H9 (cell line): ENCODE data around the gene FAM204A. TPM values are rescaled to one million over a fixed set of nuclear protein-coding genes. Genes with fewer than 3 reads are reported as not detected.

Experiments used
- DNase-seq: peaks from one replicate; pipeline ENCODE4 v3.0.0-alpha.2; 2017
- H2AFZ ChIP-seq: one replicate; pipeline ENCODE4 v1.6.1; 2013; ENCODE audit warnings: mild to moderate bottlenecking, low read length, control low read depth, moderate library complexity
- H2AK5ac ChIP-seq: 2 replicates; pipeline ENCODE4 v1.6.1; 2013; ENCODE audit warnings: low read length, control low read depth, mixed read lengths; ENCODE audit not compliant: insufficient read length
- H2BK120ac ChIP-seq: one replicate; pipeline ENCODE4 v1.6.1; 2013; ENCODE audit warnings: low read depth, mild to moderate bottlenecking, low read length, control low read depth, inconsistent platforms; ENCODE audit not compliant: poor library complexity, severe bottlenecking
- H2BK12ac ChIP-seq: 2 replicates; pipeline ENCODE4 v1.6.1; 2013; ENCODE audit warnings: low read length, control low read depth, mixed read lengths, low read depth; ENCODE audit not compliant: insufficient read length
- H2BK15ac ChIP-seq: 2 replicates; pipeline ENCODE4 v1.6.1; 2013; ENCODE audit warnings: low read depth, low read length, control low read depth
- H2BK20ac ChIP-seq: one replicate; pipeline ENCODE4 v1.6.1; 2013; ENCODE audit warnings: low read depth, mild to moderate bottlenecking, low read length, control low read depth, inconsistent platforms; ENCODE audit not compliant: poor library complexity, severe bottlenecking
- H2BK5ac ChIP-seq: 2 replicates; pipeline ENCODE4 v1.6.1; 2013; ENCODE audit warnings: low read length, control low read depth, mixed read lengths; ENCODE audit not compliant: insufficient read length
- H3K14ac ChIP-seq: 2 replicates; pipeline ENCODE4 v1.6.1; 2013; ENCODE audit warnings: low read length, control low read depth; ENCODE audit not compliant: insufficient read depth
- H3K18ac ChIP-seq: 2 replicates; pipeline ENCODE4 v1.6.1; 2013; ENCODE audit warnings: low read depth, mild to moderate bottlenecking, mixed read lengths, low read length, control low read depth; ENCODE audit not compliant: insufficient read length
- H3K23ac ChIP-seq: 2 replicates; pipeline ENCODE4 v1.6.1; 2013; ENCODE audit warnings: low read length, control low read depth, mixed read lengths, low read depth; ENCODE audit not compliant: insufficient read length
- H3K23me2 ChIP-seq: 2 replicates; pipeline ENCODE4 v1.6.1; 2013; ENCODE audit warnings: low read depth, mild to moderate bottlenecking, mixed read lengths, low read length, control low read depth; ENCODE audit not compliant: insufficient read length, poor library complexity, severe bottlenecking
- H3K27ac ChIP-seq: 2 replicates; pipeline ENCODE4 v1.5.1; 2013; ENCODE audit warnings: low read length, control low read depth, mixed read lengths, low read depth; ENCODE audit not compliant: insufficient read length
- H3K27me3 ChIP-seq: 2 replicates; pipeline ENCODE4 v1.6.1; 2013; ENCODE audit warnings: low read length, control low read depth, inconsistent platforms; ENCODE audit not compliant: insufficient read depth
- H3K4ac ChIP-seq: 2 replicates; pipeline ENCODE4 v1.6.1; 2013; ENCODE audit warnings: low read depth, mild to moderate bottlenecking, control low read depth, inconsistent platforms, low read length, moderate library complexity
- H3K4me1 ChIP-seq: 2 replicates; pipeline ENCODE4 v1.6.1; 2013; ENCODE audit warnings: low read length, control low read depth, inconsistent platforms; ENCODE audit not compliant: insufficient read depth
- H3K4me2 ChIP-seq: 2 replicates; pipeline ENCODE4 v1.6.1; 2013; ENCODE audit warnings: low read length, control low read depth, mixed read lengths; ENCODE audit not compliant: insufficient read length, insufficient read depth
- H3K56ac ChIP-seq: 2 replicates; pipeline ENCODE4 v1.6.1; 2013; ENCODE audit warnings: low read depth, mild to moderate bottlenecking, mixed read lengths, low read length, control low read depth; ENCODE audit not compliant: insufficient read length
- H3K79me1 ChIP-seq: 2 replicates; pipeline ENCODE4 v1.6.1; 2013; ENCODE audit warnings: low read depth, mild to moderate bottlenecking, moderate library complexity, low read length, control low read depth, inconsistent platforms; ENCODE audit not compliant: insufficient read depth, poor library complexity, severe bottlenecking
- H3K79me2 ChIP-seq: 2 replicates; pipeline ENCODE4 v1.6.1; 2013; ENCODE audit warnings: low read length, control low read depth, inconsistent platforms; ENCODE audit not compliant: insufficient read depth
- H3K9ac ChIP-seq: 2 replicates; pipeline ENCODE4 v1.6.1; 2013; ENCODE audit warnings: low read length, control low read depth, mixed read lengths; ENCODE audit not compliant: insufficient read length; ENCODE audit errors: extremely low read depth
- H3K9me3 ChIP-seq: one replicate; pipeline ENCODE4 v1.6.1; 2013; ENCODE audit warnings: low read depth, low read length, inconsistent platforms; ENCODE audit not compliant: control insufficient read depth
- H3T11ph ChIP-seq: one replicate; pipeline ENCODE4 v1.6.1; 2013; ENCODE audit warnings: mild to moderate bottlenecking, low read length, control low read depth, inconsistent platforms
- H4K20me1 ChIP-seq: one replicate; pipeline ENCODE4 v1.6.1; 2013; ENCODE audit not compliant: control insufficient read depth, insufficient read length, insufficient read depth
- H4K5ac ChIP-seq: 2 replicates; pipeline ENCODE4 v1.6.1; 2013; ENCODE audit warnings: low read depth, mild to moderate bottlenecking, mixed read lengths, low read length, control low read depth; ENCODE audit not compliant: insufficient read length
- H4K8ac ChIP-seq: replicated peaks from 2 replicates; pipeline ENCODE4 v1.6.1; 2013; ENCODE audit warnings: low read length, control low read depth, mixed read lengths, low read depth; ENCODE audit not compliant: insufficient read length
- H4K91ac ChIP-seq: 2 replicates; pipeline ENCODE4 v1.6.1; 2013; ENCODE audit warnings: low read depth, mild to moderate bottlenecking, moderate library complexity, mixed read lengths, low read length, control low read depth; ENCODE audit not compliant: insufficient read length
- H3K27ac Mint-ChIP-seq, 3 experiments: 2 replicates in 2 of 3; 3 replicates in 1 of 3; pipeline ENCODE4 v1.8.0; 2020 to 2021; ENCODE audit warnings: mixed read lengths in 3 of 3, mild to moderate bottlenecking in 1 of 3, moderate library complexity in 1 of 3
- H3K27me3 Mint-ChIP-seq: 2 replicates; pipeline ENCODE4 v1.8.0; 2021; ENCODE audit warnings: low read depth, mild to moderate bottlenecking, moderate library complexity, mixed read lengths
- H3K36me3 Mint-ChIP-seq, 3 experiments: 2 replicates in 2 of 3; 3 replicates in 1 of 3; pipeline ENCODE4 v1.8.0; 2020 to 2021; ENCODE audit warnings: low read depth in 3 of 3, mixed read lengths in 3 of 3; ENCODE audit not compliant: insufficient read depth in 1 of 3
- H3K4me1 Mint-ChIP-seq, 2 experiments: 2 replicates each; pipeline ENCODE4 v1.8.0; 2020; ENCODE audit warnings: mixed read lengths in 2 of 2
- H3K4me3 Mint-ChIP-seq, 2 experiments: 2 replicates in 1 of 2; 3 replicates in 1 of 2; pipeline ENCODE4 v1.8.0; 2020 to 2021; ENCODE audit warnings: mild to moderate bottlenecking in 2 of 2, mixed read lengths in 2 of 2, moderate library complexity in 1 of 2
- H3K9me3 Mint-ChIP-seq, 2 experiments: 2 replicates in 1 of 2; 3 replicates in 1 of 2; pipeline ENCODE4 v1.8.0; 2020; ENCODE audit warnings: mild to moderate bottlenecking in 2 of 2, mixed read lengths in 2 of 2, moderate library complexity in 1 of 2
- CTCF ChIP-seq: fragments of 200-600 bp; sonication (generic); conservative IDR thresholded peaks from 3 replicates; pipeline ENCODE4 v1.8.0; 2021; ENCODE audit warnings: antibody characterized with exemption, mild to moderate bottlenecking
- total RNA-seq: library from RNA; stranded (reverse); gene quantifications from 2 replicates; pipeline ENCODE4 v1.2.1, GENCODE V29; 2021

The FAM204A gene
- total RNA-seq, 1 experiment from 2014 or later = 42.5 TPM

DNA sequence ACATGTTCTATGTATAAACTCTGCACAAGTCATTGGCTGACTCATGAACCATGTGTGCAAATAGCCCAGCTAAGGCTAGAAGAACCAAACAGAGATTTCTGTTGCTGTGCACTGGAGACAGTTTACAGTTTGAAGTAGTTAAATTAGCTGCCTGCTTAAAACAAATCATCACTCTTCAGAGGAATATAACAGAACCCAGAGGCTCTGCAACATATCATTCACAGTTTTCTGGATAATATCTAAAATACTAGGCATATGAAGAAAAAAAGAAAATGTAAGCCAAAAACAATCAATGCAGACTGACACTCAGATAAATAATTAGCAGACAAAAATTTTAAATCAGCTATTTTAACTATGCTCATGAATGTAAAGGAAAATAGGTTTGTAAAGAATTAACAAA, 23.6 kb upstream of the FAM204A start:
- Histone ChIP-seq H2BK5ac (no peak overlapping the region), H3K23me2 (no peaks in the 10 kb centered on the region), H4K91ac (no peak overlapping the region), H3K56ac (no peak overlapping the region), H4K20me1 (no peaks in the 10 kb centered on the region), H2AK5ac (no peak overlapping the region), H3K23ac (no peak overlapping the region), H3K27ac (no peak overlapping the region), H4K8ac (no peak overlapping the region), H3K4ac (no peak overlapping the region), H3K27me3 (no peaks in the 10 kb centered on the region), H2BK20ac (no peak overlapping the region), H3K18ac (no peak overlapping the region), H2AFZ (no peak overlapping the region), H3K9me3 (no peaks in the 10 kb centered on the region), H3K79me2 (no peaks in the 10 kb centered on the region), H3K79me1 (no peaks in the 10 kb centered on the region), H3K14ac (no peak overlapping the region), H3K9ac (no peak overlapping the region), H2BK12ac (no peak overlapping the region), H4K5ac (no peak overlapping the region), H2BK120ac (no peak overlapping the region), H3T11ph (no peak overlapping the region), H3K4me1 (no peaks in the 10 kb centered on the region), H3K4me2 (no peak overlapping the region), H2BK15ac (no peak overlapping the region)
- peaks cover 6 to 11% of the 10 kb centered on the region in 2 experiments for H3K4me1 Mint-ChIP-seq
- H3K27me3 Mint-ChIP-seq = no peaks in the 10 kb centered on the region
- no peak for DNase-seq
- peaks cover 4 to 26% (median 11%) of the 10 kb centered on the region in 3 experiments for H3K36me3 Mint-ChIP-seq
- no peak overlapping the region for H3K4me3 Mint-ChIP-seq
- no peak overlapping the region for H3K27ac Mint-ChIP-seq
- peaks cover 18 to 23% of the 10 kb centered on the region in 2 experiments for H3K9me3 Mint-ChIP-seq
- no peak for TF ChIP-seq CTCF
